ENCODE measurements around the gene SLC1A5. TPM values are rescaled to one million over a fixed set of nuclear protein-coding genes. Genes with fewer than 3 reads are reported as not detected.
A peak's percentile ranks its signal among the peaks of the same experiment; 100 is the strongest.

SLC1A5 gene
- total RNA-seq, 1 donor from 2014 or later, result 131 TPM

DNA sequence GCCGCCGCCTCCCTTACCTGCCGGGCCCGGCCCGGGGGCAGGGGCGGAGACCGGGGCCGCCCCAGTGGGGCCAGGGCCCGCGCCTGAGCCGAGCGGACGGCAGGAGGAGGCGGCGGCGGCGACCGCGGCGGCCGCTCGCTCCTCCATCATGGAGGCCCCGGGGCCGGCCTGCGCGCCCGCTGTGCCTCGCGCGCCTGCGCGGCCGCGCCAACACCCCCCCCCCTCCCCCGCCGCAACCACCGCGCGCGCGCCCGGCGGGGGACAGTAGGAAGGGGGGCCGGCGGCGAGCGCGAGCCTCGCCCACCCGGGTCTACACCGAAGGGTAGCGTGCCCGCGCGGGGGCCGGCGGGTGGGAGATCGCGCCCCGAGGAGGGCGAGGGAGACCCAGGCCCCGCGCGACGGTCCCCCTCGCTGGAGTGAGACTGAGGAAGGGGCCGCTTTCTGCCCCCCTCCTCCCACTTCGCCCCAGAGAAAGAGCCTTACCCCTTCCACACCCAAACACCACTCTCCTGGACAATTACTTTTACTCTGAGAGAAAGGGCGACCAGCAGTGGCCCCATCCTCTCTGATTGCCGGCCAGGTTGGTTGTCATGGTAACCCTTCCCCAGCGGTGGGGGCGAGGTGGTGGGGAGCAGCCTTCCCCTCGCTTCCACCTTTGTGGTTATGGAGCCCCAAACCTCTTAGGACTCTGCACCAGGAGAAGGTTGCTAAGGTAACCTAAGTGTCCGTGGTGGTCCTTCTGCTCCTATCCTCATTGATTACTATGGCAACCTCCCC lies 41.9 kb downstream of the SLC1A5 start, which contains the start of gene STRN4:
Gene STRN4 (minus strand): TSS at position 170 of the 777 bp plus-strand sequence. CDS start 20 bp downstream, at position 150.
- H3K27ac Mint-ChIP-seq (ENCODE audit: unreplicated experiment), result peak within 1 kb of the TSS; percentile 88
- H3K27me3 Mint-ChIP-seq (ENCODE audit: low read depth), result no peaks in the 10 kb centered on the region
- H3K4me3 Mint-ChIP-seq, result peak within 1 kb of the TSS; percentile 95
- H3K9me3 Mint-ChIP-seq, result no peaks in the 10 kb centered on the region
- DNase-seq (ENCODE audit: low read depth, low spot score), result peak; percentile 33
- TF ChIP-seq, protein P1, sequence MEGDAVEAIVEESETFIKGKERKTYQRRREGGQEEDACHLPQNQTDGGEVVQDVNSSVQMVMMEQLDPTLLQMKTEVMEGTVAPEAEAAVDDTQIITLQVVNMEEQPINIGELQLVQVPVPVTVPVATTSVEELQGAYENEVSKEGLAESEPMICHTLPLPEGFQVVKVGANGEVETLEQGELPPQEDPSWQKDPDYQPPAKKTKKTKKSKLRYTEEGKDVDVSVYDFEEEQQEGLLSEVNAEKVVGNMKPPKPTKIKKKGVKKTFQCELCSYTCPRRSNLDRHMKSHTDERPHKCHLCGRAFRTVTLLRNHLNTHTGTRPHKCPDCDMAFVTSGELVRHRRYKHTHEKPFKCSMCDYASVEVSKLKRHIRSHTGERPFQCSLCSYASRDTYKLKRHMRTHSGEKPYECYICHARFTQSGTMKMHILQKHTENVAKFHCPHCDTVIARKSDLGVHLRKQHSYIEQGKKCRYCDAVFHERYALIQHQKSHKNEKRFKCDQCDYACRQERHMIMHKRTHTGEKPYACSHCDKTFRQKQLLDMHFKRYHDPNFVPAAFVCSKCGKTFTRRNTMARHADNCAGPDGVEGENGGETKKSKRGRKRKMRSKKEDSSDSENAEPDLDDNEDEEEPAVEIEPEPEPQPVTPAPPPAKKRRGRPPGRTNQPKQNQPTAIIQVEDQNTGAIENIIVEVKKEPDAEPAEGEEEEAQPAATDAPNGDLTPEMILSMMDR (conservative IDR thresholded peaks at IDR 0.05), result no peak
- H3K36me3 Mint-ChIP-seq (ENCODE audit: low read depth), result peaks cover 9% of the 10 kb centered on the region
- H3K4me1 Mint-ChIP-seq, result peaks cover 47% of the 10 kb centered on the region

DNA sequence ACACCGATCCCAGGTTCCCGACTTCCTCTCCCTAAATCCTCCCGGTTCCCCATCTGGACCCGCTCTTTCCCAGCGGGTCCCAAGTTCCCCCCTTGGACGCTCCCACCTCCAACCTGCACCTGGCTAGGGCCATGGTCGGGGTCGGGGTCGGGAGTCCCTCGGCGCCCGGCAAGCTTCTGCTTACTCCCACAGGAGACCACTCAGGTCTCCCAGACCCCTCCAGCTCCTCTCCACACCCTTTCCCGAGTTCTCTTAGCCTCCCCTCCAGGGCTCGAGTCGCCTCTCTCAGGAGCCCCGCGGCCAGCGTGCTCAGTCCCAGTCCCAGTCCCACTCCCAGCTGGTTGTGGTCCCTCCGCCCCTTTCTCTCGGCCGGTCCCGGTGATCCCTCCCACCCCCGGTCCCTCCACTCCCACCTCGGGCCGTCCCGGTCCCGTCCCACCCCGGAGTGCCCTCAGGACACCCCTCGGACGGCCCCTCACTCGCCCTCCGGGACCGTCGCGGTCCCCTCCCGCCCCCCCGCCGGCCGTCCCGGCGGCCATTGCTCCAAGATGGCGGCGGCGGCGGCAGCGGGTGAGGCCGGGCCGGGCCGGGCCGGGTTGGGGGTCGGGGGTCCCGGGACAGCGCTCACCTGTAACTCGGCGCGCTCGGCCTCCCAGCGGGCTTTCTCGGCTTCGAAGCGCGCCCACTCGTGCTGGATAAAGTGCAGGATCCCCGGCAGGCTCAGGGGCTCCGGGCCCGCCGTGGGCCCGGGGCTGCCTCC lies 42.7 kb downstream of the SLC1A5 start, which contains the start of gene FKRP:
Gene FKRP (plus strand): TSS at position 537 of the 760 bp plus-strand sequence. CDS start 9,394 bp downstream, outside the sequence.
- peak within 1 kb of the TSS; percentile 95 for H3K4me3 Mint-ChIP-seq
- peaks cover 8% of the 10 kb centered on the region for H3K36me3 Mint-ChIP-seq (ENCODE audit: low read depth)
- H3K27ac Mint-ChIP-seq (ENCODE audit: unreplicated experiment), result peak within 1 kb of the TSS; percentile 88
- peaks cover 51% of the 10 kb centered on the region for H3K4me1 Mint-ChIP-seq
- DNase-seq (ENCODE audit: low read depth, low spot score), result peak; percentile 17
- H3K9me3 Mint-ChIP-seq, result no peaks in the 10 kb centered on the region
- TF ChIP-seq, protein P1 (conservative IDR thresholded peaks at IDR 0.05), result no peak
- H3K27me3 Mint-ChIP-seq (ENCODE audit: low read depth), result no peaks in the 10 kb centered on the region

DNA sequence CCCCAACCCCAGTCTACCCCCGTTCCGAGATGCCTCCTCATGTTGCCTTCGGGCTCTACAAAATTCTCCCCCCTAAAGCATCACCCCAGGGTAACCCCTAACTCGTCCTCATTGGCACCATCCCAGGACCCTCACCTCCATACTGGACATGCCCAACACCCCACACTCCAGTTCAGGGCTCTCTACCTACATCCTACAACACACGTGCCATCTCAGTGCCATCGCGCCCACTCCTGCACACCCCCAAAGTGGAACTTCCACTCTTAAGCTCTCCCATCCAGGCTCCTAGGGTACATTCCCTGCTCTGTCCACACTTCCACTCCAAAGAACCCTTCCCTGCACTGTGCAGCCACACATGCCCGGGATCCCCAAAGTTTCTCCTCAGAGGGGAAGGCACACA lies 43.4 kb downstream of the SLC1A5 start:
- peak overlapping the region; percentile 88 for H3K27ac Mint-ChIP-seq (ENCODE audit: unreplicated experiment)
- H3K27me3 Mint-ChIP-seq (ENCODE audit: low read depth), result no peaks in the 10 kb centered on the region
- TF ChIP-seq, protein P1 (conservative IDR thresholded peaks at IDR 0.05), result no peak
- peak overlapping the region; percentile 95 for H3K4me3 Mint-ChIP-seq
- H3K9me3 Mint-ChIP-seq, result no peaks in the 10 kb centered on the region
- peaks cover 6% of the 10 kb centered on the region for H3K36me3 Mint-ChIP-seq (ENCODE audit: low read depth)
- DNase-seq (ENCODE audit: low read depth, low spot score), result no peak
- H3K4me1 Mint-ChIP-seq, result peaks cover 50% of the 10 kb centered on the region

DNA sequence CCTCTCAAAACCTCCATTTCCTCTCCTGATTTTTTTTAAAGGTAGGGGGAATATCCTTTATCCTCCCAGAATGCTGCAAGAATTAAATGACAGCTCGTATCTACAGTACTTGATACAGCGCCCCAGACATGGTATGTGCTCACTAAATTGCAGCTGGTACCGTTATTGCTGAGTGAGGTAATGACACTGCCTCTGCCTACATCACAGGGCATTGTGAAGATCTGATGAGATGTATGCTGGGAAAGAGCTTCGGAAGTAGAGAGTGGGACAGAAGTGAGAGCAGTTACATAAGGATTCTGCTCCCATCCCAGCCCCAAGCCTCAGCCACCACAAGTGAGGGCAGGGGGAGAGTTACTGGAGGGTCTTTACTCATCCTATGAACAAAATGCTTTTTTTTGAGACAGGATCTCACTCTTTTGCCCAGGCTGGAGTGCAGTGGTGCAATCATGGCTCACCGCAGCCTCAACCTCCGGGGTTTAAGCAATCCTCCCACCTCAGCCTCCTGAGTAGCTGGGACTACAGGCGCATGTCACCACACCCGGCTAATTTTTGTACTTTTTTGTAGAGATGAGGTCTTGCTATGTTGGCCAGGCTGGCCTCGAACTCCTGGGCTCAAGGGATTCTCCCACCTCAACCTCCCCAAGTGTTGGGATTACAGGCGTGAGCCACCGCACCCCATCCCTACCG lies 44.2 kb downstream of the SLC1A5 start:
- TF ChIP-seq, protein P1 (conservative IDR thresholded peaks at IDR 0.05), result no peak
- Mint-ChIP-seq H3K9me3 (no peaks in the 10 kb centered on the region), H3K27me3 (ENCODE audit: low read depth) (no peaks in the 10 kb centered on the region), H3K36me3 (ENCODE audit: low read depth) (peaks cover 4% of the 10 kb centered on the region), H3K27ac (ENCODE audit: unreplicated experiment) (no peak overlapping the region), H3K4me1 (peaks cover 48% of the 10 kb centered on the region), H3K4me3 (peak overlapping the region; percentile 95)
- no peak for DNase-seq (ENCODE audit: low read depth, low spot score)

DNA sequence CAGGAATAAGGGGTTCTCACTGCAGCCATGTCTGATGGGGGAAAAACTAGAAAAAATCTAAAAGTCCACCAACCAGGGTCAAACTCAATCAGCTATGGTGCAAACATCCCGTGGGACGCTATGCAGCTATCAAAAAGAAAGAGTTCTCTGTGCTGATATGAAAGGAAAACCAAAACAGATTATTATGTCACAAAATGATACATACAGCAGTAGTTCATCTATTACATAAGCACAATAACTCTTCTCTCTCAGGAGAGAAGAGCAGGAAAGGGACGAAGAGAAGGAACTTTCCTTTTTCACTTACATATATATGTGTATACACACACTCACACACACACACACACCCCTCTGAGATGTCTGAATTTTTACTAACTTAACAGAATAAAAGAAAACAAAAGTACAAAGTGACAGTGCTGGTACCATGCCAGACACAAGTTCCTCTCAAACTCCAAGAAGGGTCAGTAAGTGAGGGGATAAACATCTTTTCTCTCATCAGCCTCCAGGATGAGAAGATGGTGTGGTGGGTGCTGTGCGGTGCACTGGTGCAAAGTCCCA lies 45.4 kb downstream of the SLC1A5 start:
- Mint-ChIP-seq H3K27me3 (ENCODE audit: low read depth) (no peaks in the 10 kb centered on the region), H3K9me3 (no peaks in the 10 kb centered on the region), H3K4me1 (peaks cover 42% of the 10 kb centered on the region), H3K27ac (ENCODE audit: unreplicated experiment) (no peak overlapping the region), H3K36me3 (ENCODE audit: low read depth) (no peaks in the 10 kb centered on the region), H3K4me3 (peak overlapping the region; percentile 64)
- TF ChIP-seq, protein P1 (conservative IDR thresholded peaks at IDR 0.05), result no peak
- no peak for DNase-seq (ENCODE audit: low read depth, low spot score)

All from neural crest cell (in vitro differentiated cells).